Measurements from ENCODE around the gene ZDHHC3.

Gene ZDHHC3

GRCh38 chr3:44920081-44920480 is 55.9 kb downstream of the ZDHHC3 start:
- H3K4me3 ChIP-seq (ENCODE audit: low read depth, low read length) = no peak overlapping the region
- TF ChIP-seq CTCF (conservative IDR thresholded peaks at IDR 0.05; ENCODE audit: low read depth, low read length) = no peak
- DNase-seq (ENCODE audit: low read depth) = no peak

- no peak for TF ChIP-seq CTCF (conservative IDR thresholded peaks at IDR 0.05; ENCODE audit: low read depth, low read length)
- H3K4me3 ChIP-seq (ENCODE audit: low read depth, low read length) = no peak overlapping the region
- no peak for DNase-seq (ENCODE audit: low read depth)
These were observed 57.4 kb downstream of the ZDHHC3 start for GRCh38 chr3:44918581-44918980.

- no peak overlapping the region for H3K4me3 ChIP-seq (ENCODE audit: low read depth, low read length)
- TF ChIP-seq CTCF (conservative IDR thresholded peaks at IDR 0.05; ENCODE audit: low read depth, low read length) = no peak
- DNase-seq (ENCODE audit: low read depth) = no peak
These were observed 57.9 kb downstream of the ZDHHC3 start for GRCh38 chr3:44918087-44918486.

- peak; percentile 53 for DNase-seq (ENCODE audit: low read depth)
- H3K4me3 ChIP-seq (ENCODE audit: low read depth, low read length) = no peak overlapping the region
- peak; percentile 37 for TF ChIP-seq CTCF (conservative IDR thresholded peaks at IDR 0.05; ENCODE audit: low read depth, low read length)
These were observed 60.1 kb downstream of the ZDHHC3 start for GRCh38 chr3:44915702-44916438.

GRCh38 chr3:44914936-44915335 is 61.0 kb downstream of the ZDHHC3 start:
- peak; percentile 63 for TF ChIP-seq CTCF (conservative IDR thresholded peaks at IDR 0.05; ENCODE audit: low read depth, low read length)

GRCh38 chr3:44913868-44914468 is 62.0 kb downstream of the ZDHHC3 start:
- no peak overlapping the region for H3K4me3 ChIP-seq (ENCODE audit: low read depth, low read length)
- DNase-seq (ENCODE audit: low read depth) = peak; percentile 77
- peak; percentile 90 for TF ChIP-seq CTCF (conservative IDR thresholded peaks at IDR 0.05; ENCODE audit: low read depth, low read length)

More at GRCh38 chr3:44914936-44915335, 61.0 kb downstream of the ZDHHC3 start:
- no peak overlapping the region for H3K4me3 ChIP-seq (ENCODE audit: low read depth, low read length)
- DNase-seq (ENCODE audit: low read depth) = peak; percentile 44

GRCh38 chr3:44910693-44911092 is 65.3 kb downstream of the ZDHHC3 start:
- DNase-seq (ENCODE audit: low read depth) = no peak

More at GRCh38 chr3:44910693-44911092, 65.3 kb downstream of the ZDHHC3 start:
- no peak overlapping the region for H3K4me3 ChIP-seq (ENCODE audit: low read depth, low read length)
- TF ChIP-seq CTCF (conservative IDR thresholded peaks at IDR 0.05; ENCODE audit: low read depth, low read length) = no peak
